Aortic smooth muscle cell (primary cell): ENCODE data around the gene LMO4. TPM values are rescaled to one million over a fixed set of nuclear protein-coding genes. Genes with fewer than 3 reads are reported as not detected.

ENCODE experiments used
- total RNA-seq: library from RNA; depleted of rRNA; stranded (reverse); fragments of >200 nt; gene quantifications from 2 replicates; pipeline ENCODE4 v1.2.3, GENCODE V29; 2014

LMO4 gene, protein sequence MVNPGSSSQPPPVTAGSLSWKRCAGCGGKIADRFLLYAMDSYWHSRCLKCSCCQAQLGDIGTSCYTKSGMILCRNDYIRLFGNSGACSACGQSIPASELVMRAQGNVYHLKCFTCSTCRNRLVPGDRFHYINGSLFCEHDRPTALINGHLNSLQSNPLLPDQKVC
- total RNA-seq = 26.0 and 29.5 TPM in 2 replicates

DNA sequence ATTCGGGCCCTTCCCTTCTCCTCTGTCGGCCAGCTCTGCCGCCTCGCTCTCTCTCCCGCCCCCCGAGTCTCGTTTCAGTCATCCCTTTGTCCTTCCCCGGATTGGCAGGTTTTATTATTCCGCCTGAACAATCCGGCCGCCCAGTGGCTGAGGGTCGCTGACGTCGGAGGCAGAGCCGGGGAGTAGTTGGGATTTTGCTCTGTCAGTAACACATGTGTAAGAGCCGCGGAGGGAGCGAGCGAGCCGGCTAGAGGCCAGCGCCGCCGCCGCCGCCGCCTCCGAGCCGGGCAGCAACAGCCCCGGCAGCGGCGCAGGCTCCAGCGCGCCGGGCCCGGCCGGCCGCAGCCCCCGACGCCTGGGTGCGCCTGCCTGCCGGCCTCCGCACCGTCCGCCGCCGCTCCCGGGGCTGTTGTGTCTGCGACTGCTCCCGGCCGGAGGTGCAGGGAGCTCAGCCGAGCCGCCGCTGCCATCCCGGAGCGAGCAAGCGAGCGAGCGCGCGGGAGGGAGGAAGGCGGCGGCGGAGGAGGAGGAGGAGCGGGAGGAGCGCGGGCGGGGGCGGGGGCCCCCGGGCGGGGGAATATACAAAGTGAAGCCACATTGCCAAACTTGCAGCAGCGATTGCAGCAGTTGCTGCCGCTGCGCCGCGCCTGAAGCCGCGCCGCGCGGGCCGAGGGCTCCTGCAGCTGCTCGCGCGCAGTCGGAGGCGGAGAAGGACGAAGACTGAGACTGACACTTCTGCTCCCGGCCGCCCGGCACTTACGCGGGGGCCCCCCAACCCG is at the start of gene LMO4:
TSS of gene LMO4 (plus strand) at position 609 of the 779 bp plus-strand sequence. CDS start 3,136 bp downstream, outside the sequence.

